ENCODE data around the gene ANO6.

ANO6 gene

DNA sequence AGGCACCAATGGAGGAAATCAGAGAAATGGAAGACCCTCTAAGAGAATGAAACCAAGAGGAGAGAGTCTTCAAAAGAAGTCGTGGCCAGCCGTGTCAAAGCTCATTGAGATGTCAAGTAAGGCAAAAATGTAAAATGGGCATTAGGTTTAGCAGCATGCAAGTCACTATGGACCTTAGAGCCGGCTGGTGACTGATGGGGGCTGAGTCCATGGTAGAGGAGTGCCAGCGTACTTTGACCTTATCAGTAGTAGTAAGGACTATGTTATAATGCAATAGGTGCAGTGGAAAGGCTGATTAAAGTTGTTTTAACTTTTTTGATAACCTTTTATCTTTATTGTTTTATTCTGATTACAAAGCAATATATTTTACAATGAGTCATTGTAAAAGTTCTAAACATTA lies 66.5 kb downstream of the ANO6 start:
- no peak for DNase-seq

DNA sequence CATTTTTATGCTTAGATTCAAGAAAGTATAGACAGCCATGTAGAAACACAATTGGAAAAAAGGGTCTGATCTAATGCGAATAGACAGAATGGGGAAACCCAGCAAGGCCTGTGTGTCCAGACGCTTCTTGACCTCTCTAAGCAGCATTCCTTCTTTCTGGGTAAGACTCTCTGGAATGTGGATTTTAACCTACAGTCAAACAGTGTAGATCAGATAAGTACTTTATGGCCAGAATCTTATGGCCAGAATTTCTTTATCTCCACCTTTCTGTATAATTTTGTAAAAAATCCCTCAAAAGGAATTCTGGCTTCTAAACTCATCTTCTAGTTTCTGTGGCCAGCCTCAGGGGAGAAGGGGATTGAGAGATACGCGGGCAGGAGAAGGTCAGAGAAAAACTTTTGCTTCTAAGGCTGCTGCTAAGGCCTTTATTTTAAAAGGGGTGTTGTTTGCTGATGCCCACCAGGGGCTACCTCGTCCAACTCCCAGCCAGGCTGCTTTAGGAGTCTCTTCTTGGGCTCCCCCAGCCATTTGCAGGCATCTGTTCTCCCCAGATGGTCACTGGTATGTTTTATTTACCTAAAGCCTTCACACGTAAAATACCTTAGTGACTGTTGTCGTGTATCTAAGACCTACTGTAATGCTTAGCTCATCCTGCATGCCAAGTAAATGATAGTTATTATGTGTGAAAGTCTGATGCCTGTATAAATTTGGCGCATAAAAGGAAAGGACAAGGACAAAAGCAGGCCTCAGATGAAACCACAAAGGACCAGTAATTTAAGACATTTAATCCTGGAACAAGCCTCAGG lies 68.4 kb downstream of the ANO6 start:
- no peak for DNase-seq

- no peak for DNase-seq
Observed at GRCh38 chr12:45285717-45286116, 69.8 kb downstream of the ANO6 start.

DNA sequence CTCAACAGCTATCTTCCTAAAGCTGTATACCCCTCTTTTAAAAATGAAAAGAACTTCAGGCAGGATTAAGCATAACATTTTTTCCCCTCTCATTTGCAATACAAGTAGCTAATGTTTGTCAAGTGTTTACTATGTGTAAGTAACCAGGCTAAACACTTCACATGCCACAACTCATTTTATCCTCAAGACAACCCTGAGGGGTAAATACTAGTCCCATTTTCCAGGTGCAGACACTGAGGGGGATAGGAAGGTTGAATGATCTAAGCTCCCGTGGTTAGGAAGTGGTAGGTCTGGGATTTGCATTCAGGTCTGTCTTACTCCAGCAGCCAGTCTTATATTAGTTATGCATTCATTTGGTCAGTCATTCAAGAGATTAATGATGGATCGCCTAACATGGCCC lies 70.7 kb downstream of the ANO6 start:
- no peak for DNase-seq

DNA sequence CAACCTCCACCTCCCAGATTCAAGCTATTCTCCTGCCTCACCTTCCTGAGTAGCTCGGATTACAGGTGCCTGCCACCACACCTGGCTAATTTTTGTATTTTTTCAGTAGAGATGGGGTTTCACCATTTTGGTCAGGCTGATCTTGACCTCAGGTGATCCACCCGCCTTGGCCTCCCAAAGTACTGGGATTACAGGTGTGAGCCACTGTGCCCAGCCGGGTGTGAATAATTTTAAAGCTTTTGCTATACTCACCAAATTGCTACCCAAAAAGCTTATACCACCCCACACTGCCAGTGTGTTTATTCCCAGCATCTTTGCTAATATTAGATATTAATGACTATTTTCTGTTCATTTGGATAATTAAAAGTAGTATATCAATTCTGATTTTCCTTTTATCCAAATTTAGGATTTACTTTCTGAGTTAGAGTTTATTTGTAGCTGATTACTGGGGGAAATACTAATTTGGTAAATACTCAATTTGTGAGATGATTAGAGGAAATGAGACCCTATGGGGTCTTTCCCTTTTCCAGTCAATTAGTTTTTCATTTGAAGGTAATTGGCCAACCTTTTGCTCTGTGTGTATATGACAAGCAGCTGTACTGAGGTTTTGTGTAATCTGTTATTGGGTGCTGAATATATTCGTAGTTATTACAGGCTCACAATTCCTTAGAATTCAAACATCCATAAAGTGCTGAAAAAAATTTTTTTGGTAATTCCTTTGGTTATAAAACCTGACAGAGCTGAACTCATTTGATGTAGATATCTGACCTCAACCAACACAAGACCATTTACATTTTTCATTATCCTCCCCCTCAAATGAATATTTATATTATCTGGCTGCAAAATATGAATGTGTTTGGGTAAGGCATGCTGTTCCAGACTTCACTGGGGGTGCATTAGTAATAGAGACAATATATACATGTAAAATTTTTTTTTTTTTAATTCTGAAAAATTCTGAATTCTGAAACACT lies 73.6 kb downstream of the ANO6 start:
- DNase-seq: no peak

DNA sequence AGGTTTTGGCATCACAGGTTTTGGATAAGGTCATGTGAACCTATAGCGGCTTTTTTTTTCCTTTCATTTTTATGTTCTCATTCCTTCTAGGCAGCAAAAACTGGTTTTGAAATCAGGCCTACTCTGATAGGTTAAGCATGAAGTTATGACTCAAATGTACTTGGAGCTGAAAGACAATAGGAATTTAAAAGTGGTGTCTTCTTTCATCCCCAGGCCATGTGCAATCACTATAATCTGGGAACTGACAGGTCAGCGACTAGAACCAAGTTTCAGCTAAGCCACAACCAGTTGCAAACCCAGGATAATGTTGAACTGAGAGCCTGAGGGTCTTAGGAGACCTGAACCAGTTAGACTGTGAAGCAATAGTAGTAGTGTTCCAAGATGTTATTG lies 74.3 kb downstream of the ANO6 start:
- DNase-seq: no peak

- DNase-seq: no peak
Observed at GRCh38 chr12:45291518-45291917, 75.6 kb downstream of the ANO6 start.

DNA sequence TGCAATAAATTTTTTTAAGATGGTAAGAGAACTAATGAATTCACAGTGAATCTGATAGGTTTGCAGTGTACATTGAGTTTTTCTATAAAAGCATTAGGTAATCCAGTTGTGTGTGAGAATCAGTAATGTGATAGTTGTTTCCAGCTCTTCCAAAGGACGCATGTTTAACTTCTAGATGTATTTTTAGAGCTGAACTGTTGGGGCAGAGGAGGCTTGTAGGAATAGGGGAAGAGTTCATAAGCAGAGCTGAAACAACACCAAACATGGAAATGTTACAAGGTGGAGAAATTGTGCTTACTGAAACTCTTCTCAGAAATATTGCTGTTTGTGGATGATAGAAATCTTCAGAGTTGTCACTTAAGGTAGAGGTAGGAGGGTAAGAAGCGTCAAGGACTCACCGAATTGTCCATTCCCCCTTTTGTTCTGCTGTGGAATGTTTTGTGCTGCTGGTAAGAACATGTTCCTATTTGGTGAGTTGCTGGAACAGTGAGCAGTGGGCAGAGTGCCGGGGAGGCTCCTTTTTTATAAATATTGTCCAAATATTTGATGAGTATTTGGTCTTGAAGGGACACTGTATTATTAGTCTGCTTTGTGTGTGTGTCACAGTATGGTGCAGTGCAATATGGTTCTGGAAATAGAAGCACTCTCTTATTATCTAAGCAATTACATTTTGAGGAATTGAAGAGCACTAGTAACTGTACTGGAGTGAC lies 76.7 kb downstream of the ANO6 start:
- no peak for DNase-seq

DNA sequence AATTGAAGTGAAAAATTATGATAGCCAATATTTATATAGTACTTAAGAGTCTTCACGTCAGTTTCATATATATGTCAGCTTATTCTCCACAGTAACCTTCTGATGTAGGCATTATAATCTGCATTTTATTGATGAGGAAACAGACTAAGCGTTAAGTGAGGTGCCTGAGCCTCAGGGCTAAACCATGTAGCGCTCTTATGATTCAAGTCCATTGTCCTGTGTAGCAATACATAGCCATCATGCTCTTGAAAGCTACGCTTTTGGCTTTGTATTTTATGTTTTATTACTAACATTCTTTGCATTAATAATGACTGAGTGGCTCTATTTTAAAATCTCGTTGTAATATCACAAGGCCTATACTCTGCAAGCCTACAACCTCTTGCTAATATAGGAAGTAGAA lies 79.0 kb downstream of the ANO6 start:
- no peak for DNase-seq

GRCh38 chr12:45296046-45296586 lies 80.2 kb downstream of the ANO6 start:
- no peak for DNase-seq

GRCh38 chr12:45298047-45298446 lies 82.2 kb downstream of the ANO6 start:
- DNase-seq: no peak

- no peak for DNase-seq
Observed at GRCh38 chr12:45298721-45299692, 83.1 kb downstream of the ANO6 start.

GRCh38 chr12:45302621-45303369 lies 86.9 kb downstream of the ANO6 start:
- no peak for DNase-seq

GRCh38 chr12:45303945-45304344 lies 88.0 kb downstream of the ANO6 start:
- no peak for DNase-seq

GRCh38 chr12:45304514-45305178 lies 88.8 kb downstream of the ANO6 start:
- no peak for DNase-seq

DNA sequence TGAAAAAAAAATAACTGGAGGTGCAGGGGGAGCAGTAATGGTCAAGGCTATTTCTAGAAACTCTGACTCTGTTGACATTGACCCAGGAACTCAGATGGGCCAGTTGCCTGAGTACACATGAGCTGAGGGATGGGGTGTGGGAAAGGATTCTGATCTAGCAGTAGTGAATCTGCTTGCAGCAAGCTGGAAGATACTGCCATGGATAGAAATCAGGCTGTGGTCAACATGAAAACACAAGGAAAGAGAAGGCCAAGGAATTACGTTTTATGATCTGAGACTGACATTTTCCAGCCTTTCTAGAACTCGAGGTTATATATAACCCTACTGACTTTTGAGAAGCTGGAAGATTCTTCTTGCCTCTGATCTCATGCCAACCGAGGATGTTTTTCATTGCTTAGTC lies 90.0 kb downstream of the ANO6 start:
- no peak for DNase-seq

DNA sequence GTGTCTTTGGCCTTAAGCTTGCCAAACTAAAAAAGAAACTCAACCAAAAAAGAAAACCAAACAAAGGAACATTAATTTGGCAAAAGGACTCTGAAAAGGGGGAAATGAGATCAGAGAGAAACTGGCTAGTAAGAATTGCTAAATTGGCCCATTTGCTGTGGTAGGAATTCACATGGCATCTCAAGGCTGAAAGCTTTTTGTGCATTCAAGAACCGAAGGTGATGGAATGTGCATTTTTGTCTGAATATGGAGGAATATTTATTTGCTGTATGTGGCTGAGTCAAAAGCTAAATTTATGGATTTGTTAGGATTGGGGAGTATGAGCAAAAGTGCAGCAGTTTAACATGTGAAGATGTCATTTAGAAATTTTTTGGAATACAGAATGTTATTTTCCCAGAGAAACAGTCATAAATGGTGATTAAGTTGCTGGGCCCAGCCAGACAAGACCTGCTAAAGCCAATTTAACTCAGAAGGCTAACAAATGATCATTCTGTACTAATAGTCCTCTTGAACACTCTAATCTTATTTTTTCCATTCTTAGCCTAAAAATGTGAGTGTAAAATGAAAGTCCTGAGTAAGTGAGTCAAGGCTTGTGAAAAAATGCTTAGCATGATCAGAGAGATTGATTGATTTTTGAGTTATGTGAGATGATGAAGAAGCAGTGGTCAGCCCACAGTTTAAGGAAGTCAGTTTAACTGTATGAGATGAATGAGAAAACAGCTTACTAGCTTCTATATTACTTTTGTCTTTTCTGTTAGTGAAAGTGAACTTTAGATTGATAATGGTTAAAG lies 94.1 kb downstream of the ANO6 start:
- peak; percentile 53 for DNase-seq

DNA sequence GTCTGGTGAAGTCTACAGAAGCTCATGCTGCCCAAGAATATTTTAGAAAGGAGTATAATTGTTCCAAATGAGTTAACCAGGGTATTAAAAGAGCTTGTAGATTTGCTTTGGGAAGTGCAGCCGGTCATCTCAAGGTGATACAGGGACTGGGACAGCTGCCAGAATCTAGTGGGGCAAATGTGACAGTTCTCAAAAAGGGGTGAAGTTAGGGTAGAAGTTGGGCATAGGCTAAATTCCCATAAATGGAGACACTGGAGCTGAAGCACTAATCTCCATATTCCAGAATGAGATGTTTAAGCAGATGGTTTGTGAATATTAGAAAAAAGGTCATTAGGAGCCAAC lies 94.7 kb downstream of the ANO6 start:
- DNase-seq: peak; percentile 53

GRCh38 chr12:45312012-45312411 lies 96.1 kb downstream of the ANO6 start:
- DNase-seq: no peak

GRCh38 chr12:45314770-45315169 lies 98.9 kb downstream of the ANO6 start:
- no peak for DNase-seq

All from RPMI8226 (cell line).